Measurements from ENCODE around the gene ANTXR1.

GRCh38 chr2:69208023-69208595 lies 195.1 kb downstream of the ANTXR1 start:
- TF ChIP-seq RAD21 (IDR thresholded peaks at IDR 0.05; ENCODE audit: low read depth) (peak; percentile 33), SP1 (IDR thresholded peaks at IDR 0.05; ENCODE audit: low read depth) (no peak), CTCF (IDR thresholded peaks at IDR 0.05 in 2 of 3, conservative IDR thresholded peaks at IDR 0.05 in 1 of 3; ENCODE audit: borderline replicate concordance in 1 of 3, insufficient read depth in 1 of 3, low read depth in 2 of 3, low read length in 2 of 3) (0 out of 6 replicates have a peak, but pooled peaks of 1 of the 3 experiments have one; percentile 17), MAX (IDR thresholded peaks at IDR 0.05) (no peak), EZH2phosphoT487 (IDR thresholded peaks at IDR 0.05; ENCODE audit: borderline replicate concordance) (no peak), POLR2A (IDR thresholded peaks at IDR 0.05; ENCODE audit: borderline replicate concordance, extremely low read depth, insufficient read depth, insufficient read length) (no peak), POLR2AphosphoS5 (IDR thresholded peaks at IDR 0.05; ENCODE audit: low read depth, low read length) (no peak), SRF (IDR thresholded peaks at IDR 0.05; ENCODE audit: low read depth) (no peak), SIN3A (IDR thresholded peaks at IDR 0.05; ENCODE audit: low read depth) (no peak), EZH2 (IDR thresholded peaks at IDR 0.05) (no peak), JUND (IDR thresholded peaks at IDR 0.05) (no peak)

Measured in HCT116 (cell line).